ENCODE measurements around the gene LRRC45. TPM values are rescaled to one million over a fixed set of nuclear protein-coding genes. Genes with fewer than 3 reads are reported as not detected.

Gene LRRC45
- total RNA-seq, 4 donors from 2014 or later = 0.29 to 14.2 (median 5.3) TPM

- no peaks in the 10 kb centered on the region for H3K4me1 ChIP-seq
- H3K36me3 ChIP-seq = no peaks in the 10 kb centered on the region
- DNase-seq = no peak
- H3K9me3 ChIP-seq = no peaks in the 10 kb centered on the region
- intact Hi-C loops (cut with DNase I; ENCODE audit: low total_unique reads) = no loop called here
- no peak overlapping the region for H3K27ac ChIP-seq
- no peak overlapping the region for H3K4me3 ChIP-seq
- H3K27me3 ChIP-seq = no peaks in the 10 kb centered on the region
- no peak for TF ChIP-seq POLR2A (IDR thresholded peaks at IDR 0.05)
- TF ChIP-seq, protein P1, sequence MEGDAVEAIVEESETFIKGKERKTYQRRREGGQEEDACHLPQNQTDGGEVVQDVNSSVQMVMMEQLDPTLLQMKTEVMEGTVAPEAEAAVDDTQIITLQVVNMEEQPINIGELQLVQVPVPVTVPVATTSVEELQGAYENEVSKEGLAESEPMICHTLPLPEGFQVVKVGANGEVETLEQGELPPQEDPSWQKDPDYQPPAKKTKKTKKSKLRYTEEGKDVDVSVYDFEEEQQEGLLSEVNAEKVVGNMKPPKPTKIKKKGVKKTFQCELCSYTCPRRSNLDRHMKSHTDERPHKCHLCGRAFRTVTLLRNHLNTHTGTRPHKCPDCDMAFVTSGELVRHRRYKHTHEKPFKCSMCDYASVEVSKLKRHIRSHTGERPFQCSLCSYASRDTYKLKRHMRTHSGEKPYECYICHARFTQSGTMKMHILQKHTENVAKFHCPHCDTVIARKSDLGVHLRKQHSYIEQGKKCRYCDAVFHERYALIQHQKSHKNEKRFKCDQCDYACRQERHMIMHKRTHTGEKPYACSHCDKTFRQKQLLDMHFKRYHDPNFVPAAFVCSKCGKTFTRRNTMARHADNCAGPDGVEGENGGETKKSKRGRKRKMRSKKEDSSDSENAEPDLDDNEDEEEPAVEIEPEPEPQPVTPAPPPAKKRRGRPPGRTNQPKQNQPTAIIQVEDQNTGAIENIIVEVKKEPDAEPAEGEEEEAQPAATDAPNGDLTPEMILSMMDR (IDR thresholded peaks at IDR 0.05) = no peak
These were observed 39.3 kb upstream of the LRRC45 start for GRCh38 chr17:81983639-81984373.

DNA sequence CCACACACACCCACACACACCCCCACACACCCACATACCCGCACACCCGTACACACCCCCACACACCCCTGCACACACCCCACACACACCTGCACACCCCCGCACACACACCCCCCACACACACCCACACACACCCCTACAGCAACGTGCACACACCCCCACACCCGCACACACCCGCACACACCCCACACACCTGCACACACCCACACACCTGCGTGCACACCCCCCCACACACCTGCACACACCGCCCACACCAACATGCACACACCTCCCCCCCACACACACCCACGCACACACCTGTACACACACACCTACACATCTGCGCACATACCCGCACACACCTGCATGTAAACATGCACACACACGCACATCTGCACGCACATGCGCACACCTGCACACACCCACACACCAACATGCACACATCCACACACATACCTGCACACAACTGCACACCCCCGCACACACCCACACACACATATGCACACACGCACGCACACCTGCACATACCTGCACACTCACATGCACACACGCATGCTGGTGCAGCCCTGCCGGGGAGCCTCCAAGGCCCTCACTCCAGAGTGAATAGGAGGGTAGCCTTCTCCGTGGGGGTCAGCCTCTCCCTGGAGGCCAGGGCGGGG lies 38.2 kb upstream of the LRRC45 start:
- intact Hi-C loops (cut with DNase I; ENCODE audit: low total_unique reads) = no loop called here
- Histone ChIP-seq H3K27ac (no peak overlapping the region), H3K27me3 (no peaks in the 10 kb centered on the region), H3K4me1 (no peaks in the 10 kb centered on the region), H3K9me3 (no peaks in the 10 kb centered on the region), H3K4me3 (no peak overlapping the region), H3K36me3 (no peaks in the 10 kb centered on the region)
- DNase-seq = no peak
- no peak for TF ChIP-seq POLR2A (IDR thresholded peaks at IDR 0.05)
- TF ChIP-seq, protein P1 (IDR thresholded peaks at IDR 0.05) = no peak

DNA sequence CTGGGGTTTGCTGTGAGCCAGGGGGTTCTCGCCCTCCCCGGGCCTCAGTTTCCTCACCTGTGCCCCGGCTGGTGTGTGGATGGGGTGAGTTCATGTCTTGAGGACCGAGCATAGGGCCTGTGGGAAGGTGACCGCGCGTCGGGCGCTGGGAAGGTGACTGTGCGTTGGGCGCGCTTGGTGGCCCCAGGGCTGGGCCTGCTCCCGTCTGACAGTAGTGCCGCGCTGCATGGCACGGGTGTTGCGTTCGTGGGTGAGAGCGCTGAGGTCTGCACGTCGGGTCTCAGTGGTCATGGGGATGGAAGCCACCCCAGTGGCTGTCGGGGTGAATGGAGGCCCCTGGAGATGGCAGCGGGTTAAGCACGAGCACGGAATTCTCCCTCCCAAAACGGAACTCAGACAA lies 36.5 kb upstream of the LRRC45 start:
- no peak for DNase-seq
- H3K4me1 ChIP-seq = no peaks in the 10 kb centered on the region
- no peak overlapping the region for H3K27ac ChIP-seq
- TF ChIP-seq POLR2A (IDR thresholded peaks at IDR 0.05) = no peak
- TF ChIP-seq, protein P1 (IDR thresholded peaks at IDR 0.05) = no peak
- intact Hi-C loops (cut with DNase I; ENCODE audit: low total_unique reads) = no loop called here
- H3K9me3 ChIP-seq = no peaks in the 10 kb centered on the region
- H3K4me3 ChIP-seq = no peak overlapping the region
- H3K36me3 ChIP-seq = no peaks in the 10 kb centered on the region
- H3K27me3 ChIP-seq = no peaks in the 10 kb centered on the region

DNA sequence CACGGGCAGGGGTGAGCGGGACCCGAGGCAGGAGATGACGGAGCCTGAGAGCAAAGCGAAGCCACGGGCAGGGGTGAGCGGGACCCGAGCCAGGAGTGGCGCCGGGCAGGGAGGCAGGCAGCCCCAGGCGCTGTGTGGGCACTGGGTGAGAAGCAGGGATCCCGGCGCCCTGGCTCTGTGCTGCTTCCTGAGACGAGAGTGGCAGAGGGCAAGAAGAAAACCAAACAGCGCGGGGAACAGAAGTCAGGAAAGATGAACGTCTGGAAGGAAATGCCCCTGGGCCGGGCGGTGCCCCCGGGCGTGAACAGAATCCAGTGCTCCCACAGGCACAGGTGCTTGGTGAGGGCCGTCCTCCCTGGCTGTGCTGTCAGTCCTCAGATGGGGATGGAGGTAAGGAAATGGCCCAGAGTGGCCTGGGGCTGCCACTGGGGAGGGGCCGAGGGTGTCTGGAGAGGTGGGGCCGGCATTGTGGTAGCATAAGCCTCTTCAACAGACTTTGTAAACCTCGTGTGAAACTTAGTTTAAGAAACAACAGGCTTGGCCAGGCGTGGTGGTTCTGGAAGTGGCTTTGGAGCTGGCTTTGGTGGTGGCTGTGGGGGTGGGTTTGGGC lies 35.8 kb upstream of the LRRC45 start:
- TF ChIP-seq, protein P1 (IDR thresholded peaks at IDR 0.05) = no peak
- no peak for TF ChIP-seq POLR2A (IDR thresholded peaks at IDR 0.05)
- Histone ChIP-seq H3K27ac (no peak overlapping the region), H3K4me3 (no peak overlapping the region), H3K4me1 (no peaks in the 10 kb centered on the region), H3K27me3 (no peaks in the 10 kb centered on the region), H3K9me3 (no peaks in the 10 kb centered on the region), H3K36me3 (no peaks in the 10 kb centered on the region)
- intact Hi-C loops (cut with DNase I; ENCODE audit: low total_unique reads) = no loop called here
- DNase-seq = no peak

Data from uterus (tissue), 4 donors.